Retinal pigment epithelial cell (primary cell): ENCODE results near the gene LYRM9.

ENCODE experiments used
- DNase-seq: peaks from one replicate; pipeline ENCODE4 v3.0.0-alpha.2; 2010; ENCODE audit warnings: low read depth
- H3K4me3 ChIP-seq: 2 replicates; pipeline ENCODE4 v1.5.1; 2011; ENCODE audit warnings: mild to moderate bottlenecking, low read length, control low read depth, moderate library complexity
- CTCF ChIP-seq: conservative IDR thresholded peaks from 2 replicates; pipeline ENCODE4 v1.5.1; 2011; ENCODE audit warnings: low read depth, low read length, control low read depth, inconsistent platforms

The LYRM9 gene

GRCh38 chr17:27873211-27873610 lies 20.0 kb downstream of the LYRM9 start:
- no peak for DNase-seq
- no peak for TF ChIP-seq CTCF

GRCh38 chr17:27872776-27873175 lies 20.4 kb downstream of the LYRM9 start:
- no peak for TF ChIP-seq CTCF
- H3K4me3 ChIP-seq = no peak overlapping the region
- DNase-seq = no peak

More at GRCh38 chr17:27873211-27873610, 20.0 kb downstream of the LYRM9 start:
- no peak overlapping the region for H3K4me3 ChIP-seq

GRCh38 chr17:27871407-27871806 lies 21.8 kb downstream of the LYRM9 start:
- H3K4me3 ChIP-seq = no peak overlapping the region
- TF ChIP-seq CTCF = no peak
- no peak for DNase-seq

- TF ChIP-seq CTCF = no peak
- DNase-seq = no peak
- no peak overlapping the region for H3K4me3 ChIP-seq
These were observed 22.8 kb downstream of the LYRM9 start for GRCh38 chr17:27870345-27870744.

GRCh38 chr17:27868565-27868964 lies 24.6 kb downstream of the LYRM9 start:
- DNase-seq = no peak
- no peak overlapping the region for H3K4me3 ChIP-seq
- no peak for TF ChIP-seq CTCF

- H3K4me3 ChIP-seq = no peak overlapping the region
- TF ChIP-seq CTCF = no peak
- no peak for DNase-seq
These were observed 30.3 kb downstream of the LYRM9 start for GRCh38 chr17:27862840-27863239.

- no peak overlapping the region for H3K4me3 ChIP-seq
- DNase-seq = no peak
- no peak for TF ChIP-seq CTCF
These were observed 31.2 kb downstream of the LYRM9 start for GRCh38 chr17:27862004-27862403.
